A673 (cell line): ENCODE data around the gene NBPF9.
"Not testable (repeated sequence)": the region's sequence is repeated elsewhere in the genome, so short reads cannot be mapped to it uniquely, and the experiment has no call there.

Experiments used
- CTCF ChIP-seq: fragments of 300-800, 200-600 bp; sonication (generic); conservative IDR thresholded peaks from 2 replicates; pipeline ENCODE4 v1.5.1; 2017; ENCODE audit warnings: low read depth, mild to moderate bottlenecking, antibody characterized with exemption, low read length, moderate library complexity, mixed read lengths
- EZH2 ChIP-seq: fragments of 200-600 bp; sonication (generic); IDR thresholded peaks from 2 replicates; pipeline ENCODE4 v1.6.1; 2017; ENCODE audit warnings: borderline replicate concordance, low read depth, mild to moderate bottlenecking, mixed read lengths, antibody characterized with exemption, low read length; ENCODE audit not compliant: poor library complexity, severe bottlenecking

GRCh38 chr1:149008769-149009168 is 94.6 kb downstream of the NBPF9 start:
- TF ChIP-seq CTCF, EZH2: not testable (repeated sequence)
